Measurements from ENCODE around the gene ATAD1. TPM values are rescaled to one million over a fixed set of nuclear protein-coding genes. Genes with fewer than 3 reads are reported as not detected.
A peak's percentile ranks its signal among the peaks of the same experiment; 100 is the strongest.
"Not testable (repeated sequence)": the region's sequence is repeated elsewhere in the genome, so short reads cannot be mapped to it uniquely, and the experiment has no call there.

ATAD1 gene
- total and polyA plus RNA-seq, 2 of the 8 experiments (the other 6 are each of a cell fraction or from before 2014, with no cell fraction given): 8.9 to 35.3 TPM

- H3K23me2 ChIP-seq (ENCODE audit: low read depth, low read length); H3K27ac ChIP-seq (ENCODE audit: low read depth, low read length); POLR2A ChIA-PET (ENCODE audit: partially characterized antibody); H3K18ac ChIP-seq (ENCODE audit: extremely low read depth, low read length); H2AK5ac ChIP-seq (ENCODE audit: low read depth, low read length); DNase-seq (ENCODE audit: low read depth in 1 of 2, low spot score in 2 of 2); H3K9ac ChIP-seq (replicated peaks in 1 of 4; ENCODE audit: extremely low read depth in 1 of 4, low read depth in 3 of 4, low read length in 3 of 4); H3K4me1 ChIP-seq (replicated peaks in 1 of 4; ENCODE audit: control insufficient read depth in 3 of 4, insufficient read depth in 4 of 4, low read length in 3 of 4); H2BK12ac ChIP-seq (ENCODE audit: low read depth, low read length); H3K4me3 ChIP-seq (ENCODE audit: extremely low read depth in 1 of 4, insufficient read depth in 2 of 4, low read depth in 3 of 4, low read length in 4 of 4); H3K79me1 ChIP-seq (ENCODE audit: low read depth, low read length); H3K27me3 ChIP-seq (replicated peaks in 1 of 4; ENCODE audit: control insufficient read depth in 3 of 4, extremely low read depth in 1 of 4, insufficient read depth in 3 of 4, low read length in 3 of 4); H3K4me2 ChIP-seq (ENCODE audit: insufficient read depth in 1 of 2, low read depth in 2 of 2, low read length in 2 of 2); H4K8ac ChIP-seq (ENCODE audit: extremely low read depth, insufficient read depth, low read length); H2BK5ac ChIP-seq (ENCODE audit: low read depth, low read length); H3K9me3 ChIP-seq (ENCODE audit: insufficient read depth in 2 of 2, low read depth in 1 of 2, low read length in 1 of 2); H2BK120ac ChIP-seq (replicated peaks; ENCODE audit: low read depth, low read length); FAIRE-seq; H3K79me2 ChIP-seq (ENCODE audit: control insufficient read depth in 1 of 2, insufficient read depth in 2 of 2, low read length in 2 of 2); H3K4ac ChIP-seq (replicated peaks; ENCODE audit: insufficient read length, low read depth, low read length); H3K23ac ChIP-seq (ENCODE audit: insufficient read length); H4K20me1 ChIP-seq (replicated peaks in 1 of 2; ENCODE audit: control insufficient read depth in 1 of 2, insufficient read depth in 2 of 2, low read length in 2 of 2); H4K5ac ChIP-seq (ENCODE audit: insufficient read length, low read depth, low read length); H3K14ac ChIP-seq (ENCODE audit: insufficient read length); H2BK20ac ChIP-seq (ENCODE audit: low read length); H4K91ac ChIP-seq (replicated peaks; ENCODE audit: insufficient read length, low read length); H2AFZ ChIP-seq (ENCODE audit: low read length); H2BK15ac ChIP-seq (ENCODE audit: low read length); H3K56ac ChIP-seq (replicated peaks; ENCODE audit: insufficient read length, low read depth, low read length): not testable (repeated sequence)
- CTCF ChIA-PET (ENCODE audit: partially characterized antibody): interaction anchor here (0.6 to 2.5 kb wide), 3 partner anchors 9 to 85 kb away, joined by 3 to 19 read pairs (median 3); no protein-coding TSS in a partner anchor
- 94% methylated on average over 14 of the region's 18 CpGs; no CpG with 5 or more reads in 1 of the 2 experiments for WGBS, 2 experiments (ENCODE audit: extremely low coverage in 1 of 2, insufficient coverage in 1 of 2, insufficient read length in 1 of 2, insufficient replicate concordance in 2 of 2, low coverage in 1 of 2, low lambda C conversion rate in 2 of 2, missing lambda C conversion rate in 1 of 2)
- TF ChIP-seq CEBPB (IDR thresholded peaks at IDR 0.05; ENCODE audit: low read depth, low read length): peak; percentile 89
- H3K36me3 ChIP-seq (ENCODE audit: control insufficient read depth in 2 of 4, insufficient read depth in 4 of 4, low read length in 3 of 4): peaks cover 0 to 11% (median 2%) of the 10 kb centered on the region in 4 experiments; a peak in 3 of 8 replicates
These were observed 74.9 kb downstream of the ATAD1 start for GRCh38 chr10:87742992-87743610.

All from H1 (cell line).